Measurements from ENCODE around the gene RRP12.

RRP12 gene, protein sequence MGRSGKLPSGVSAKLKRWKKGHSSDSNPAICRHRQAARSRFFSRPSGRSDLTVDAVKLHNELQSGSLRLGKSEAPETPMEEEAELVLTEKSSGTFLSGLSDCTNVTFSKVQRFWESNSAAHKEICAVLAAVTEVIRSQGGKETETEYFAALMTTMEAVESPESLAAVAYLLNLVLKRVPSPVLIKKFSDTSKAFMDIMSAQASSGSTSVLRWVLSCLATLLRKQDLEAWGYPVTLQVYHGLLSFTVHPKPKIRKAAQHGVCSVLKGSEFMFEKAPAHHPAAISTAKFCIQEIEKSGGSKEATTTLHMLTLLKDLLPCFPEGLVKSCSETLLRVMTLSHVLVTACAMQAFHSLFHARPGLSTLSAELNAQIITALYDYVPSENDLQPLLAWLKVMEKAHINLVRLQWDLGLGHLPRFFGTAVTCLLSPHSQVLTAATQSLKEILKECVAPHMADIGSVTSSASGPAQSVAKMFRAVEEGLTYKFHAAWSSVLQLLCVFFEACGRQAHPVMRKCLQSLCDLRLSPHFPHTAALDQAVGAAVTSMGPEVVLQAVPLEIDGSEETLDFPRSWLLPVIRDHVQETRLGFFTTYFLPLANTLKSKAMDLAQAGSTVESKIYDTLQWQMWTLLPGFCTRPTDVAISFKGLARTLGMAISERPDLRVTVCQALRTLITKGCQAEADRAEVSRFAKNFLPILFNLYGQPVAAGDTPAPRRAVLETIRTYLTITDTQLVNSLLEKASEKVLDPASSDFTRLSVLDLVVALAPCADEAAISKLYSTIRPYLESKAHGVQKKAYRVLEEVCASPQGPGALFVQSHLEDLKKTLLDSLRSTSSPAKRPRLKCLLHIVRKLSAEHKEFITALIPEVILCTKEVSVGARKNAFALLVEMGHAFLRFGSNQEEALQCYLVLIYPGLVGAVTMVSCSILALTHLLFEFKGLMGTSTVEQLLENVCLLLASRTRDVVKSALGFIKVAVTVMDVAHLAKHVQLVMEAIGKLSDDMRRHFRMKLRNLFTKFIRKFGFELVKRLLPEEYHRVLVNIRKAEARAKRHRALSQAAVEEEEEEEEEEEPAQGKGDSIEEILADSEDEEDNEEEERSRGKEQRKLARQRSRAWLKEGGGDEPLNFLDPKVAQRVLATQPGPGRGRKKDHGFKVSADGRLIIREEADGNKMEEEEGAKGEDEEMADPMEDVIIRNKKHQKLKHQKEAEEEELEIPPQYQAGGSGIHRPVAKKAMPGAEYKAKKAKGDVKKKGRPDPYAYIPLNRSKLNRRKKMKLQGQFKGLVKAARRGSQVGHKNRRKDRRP (N-terminal part only)
- long read RNA-seq, full-length matches to known transcripts, result 122 of 180 reads
- long read RNA-seq, partial matches to known transcripts, result 40 of 180 reads
- long read RNA-seq, other reads (novel, unspliced or antisense), result 18 of 180 reads

DNA sequence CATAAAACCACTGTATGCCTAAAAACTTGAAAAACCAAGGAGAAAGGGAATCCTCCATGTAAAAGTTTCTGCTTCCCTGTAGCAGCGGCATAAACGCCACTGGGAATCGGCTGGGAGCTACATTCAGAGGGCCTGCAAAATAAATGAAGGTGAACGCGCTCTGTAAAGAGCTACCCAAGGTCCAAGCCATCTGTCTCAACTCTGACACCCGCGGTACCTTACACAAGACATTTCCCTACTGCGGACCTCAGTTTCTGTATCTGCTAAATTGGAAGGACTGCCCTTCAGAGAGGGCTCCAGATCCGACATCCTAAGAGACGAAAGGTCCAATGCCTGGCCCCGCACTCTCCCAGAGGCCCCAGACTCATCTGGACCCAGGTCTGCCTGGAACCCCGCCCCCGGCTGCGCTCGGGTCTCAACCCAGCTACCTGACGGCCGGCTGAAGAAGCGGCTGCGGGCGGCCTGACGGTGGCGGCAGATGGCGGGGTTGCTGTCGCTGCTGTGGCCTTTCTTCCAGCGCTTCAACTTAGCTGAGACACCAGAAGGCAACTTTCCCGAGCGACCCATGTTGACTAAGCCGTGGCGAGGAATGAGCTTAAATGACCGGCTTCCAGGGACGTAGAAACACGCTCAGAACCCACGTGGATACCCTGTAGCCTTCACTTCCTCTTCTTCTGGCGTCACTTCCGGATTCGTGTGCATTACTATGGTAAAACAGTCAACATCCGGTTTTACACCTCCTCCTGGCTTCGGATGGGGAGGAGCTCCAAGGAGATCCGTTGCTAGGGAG is at the start of gene RRP12:
TSS of gene RRP12 (minus strand) at position 676 of the 790 bp plus-strand sequence. CDS start at position 567, 109 bp downstream.
- Histone ChIP-seq H3K27me3 (ENCODE audit: insufficient read depth, poor library complexity, severe bottlenecking) (no peaks in the 10 kb centered on the region), H3K4me3 (replicated peaks; ENCODE audit: insufficient read depth, low read length) (peak within 1 kb of the TSS; percentile 95), H3K27ac (replicated peaks) (peak within 1 kb of the TSS; percentile 94)
- DNase-seq (ENCODE audit: low read depth in 1 of 2, low spot score in 1 of 2), result peak; percentile 98 to 99
- TF ChIP-seq SPI1 (IDR thresholded peaks at IDR 0.05; ENCODE audit: borderline replicate concordance, low read depth) (peak; percentile 98), POLR2AphosphoS5 (IDR thresholded peaks at IDR 0.05; ENCODE audit: low read depth) (peak; percentile 65), GABPA (IDR thresholded peaks at IDR 0.05; ENCODE audit: low read depth) (peak; percentile 87)
- TF ChIP-seq, protein P1, sequence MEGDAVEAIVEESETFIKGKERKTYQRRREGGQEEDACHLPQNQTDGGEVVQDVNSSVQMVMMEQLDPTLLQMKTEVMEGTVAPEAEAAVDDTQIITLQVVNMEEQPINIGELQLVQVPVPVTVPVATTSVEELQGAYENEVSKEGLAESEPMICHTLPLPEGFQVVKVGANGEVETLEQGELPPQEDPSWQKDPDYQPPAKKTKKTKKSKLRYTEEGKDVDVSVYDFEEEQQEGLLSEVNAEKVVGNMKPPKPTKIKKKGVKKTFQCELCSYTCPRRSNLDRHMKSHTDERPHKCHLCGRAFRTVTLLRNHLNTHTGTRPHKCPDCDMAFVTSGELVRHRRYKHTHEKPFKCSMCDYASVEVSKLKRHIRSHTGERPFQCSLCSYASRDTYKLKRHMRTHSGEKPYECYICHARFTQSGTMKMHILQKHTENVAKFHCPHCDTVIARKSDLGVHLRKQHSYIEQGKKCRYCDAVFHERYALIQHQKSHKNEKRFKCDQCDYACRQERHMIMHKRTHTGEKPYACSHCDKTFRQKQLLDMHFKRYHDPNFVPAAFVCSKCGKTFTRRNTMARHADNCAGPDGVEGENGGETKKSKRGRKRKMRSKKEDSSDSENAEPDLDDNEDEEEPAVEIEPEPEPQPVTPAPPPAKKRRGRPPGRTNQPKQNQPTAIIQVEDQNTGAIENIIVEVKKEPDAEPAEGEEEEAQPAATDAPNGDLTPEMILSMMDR (IDR thresholded peaks at IDR 0.05; ENCODE audit: insufficient read depth, low read length), result no peak
- TF ChIP-seq, protein P2, sequence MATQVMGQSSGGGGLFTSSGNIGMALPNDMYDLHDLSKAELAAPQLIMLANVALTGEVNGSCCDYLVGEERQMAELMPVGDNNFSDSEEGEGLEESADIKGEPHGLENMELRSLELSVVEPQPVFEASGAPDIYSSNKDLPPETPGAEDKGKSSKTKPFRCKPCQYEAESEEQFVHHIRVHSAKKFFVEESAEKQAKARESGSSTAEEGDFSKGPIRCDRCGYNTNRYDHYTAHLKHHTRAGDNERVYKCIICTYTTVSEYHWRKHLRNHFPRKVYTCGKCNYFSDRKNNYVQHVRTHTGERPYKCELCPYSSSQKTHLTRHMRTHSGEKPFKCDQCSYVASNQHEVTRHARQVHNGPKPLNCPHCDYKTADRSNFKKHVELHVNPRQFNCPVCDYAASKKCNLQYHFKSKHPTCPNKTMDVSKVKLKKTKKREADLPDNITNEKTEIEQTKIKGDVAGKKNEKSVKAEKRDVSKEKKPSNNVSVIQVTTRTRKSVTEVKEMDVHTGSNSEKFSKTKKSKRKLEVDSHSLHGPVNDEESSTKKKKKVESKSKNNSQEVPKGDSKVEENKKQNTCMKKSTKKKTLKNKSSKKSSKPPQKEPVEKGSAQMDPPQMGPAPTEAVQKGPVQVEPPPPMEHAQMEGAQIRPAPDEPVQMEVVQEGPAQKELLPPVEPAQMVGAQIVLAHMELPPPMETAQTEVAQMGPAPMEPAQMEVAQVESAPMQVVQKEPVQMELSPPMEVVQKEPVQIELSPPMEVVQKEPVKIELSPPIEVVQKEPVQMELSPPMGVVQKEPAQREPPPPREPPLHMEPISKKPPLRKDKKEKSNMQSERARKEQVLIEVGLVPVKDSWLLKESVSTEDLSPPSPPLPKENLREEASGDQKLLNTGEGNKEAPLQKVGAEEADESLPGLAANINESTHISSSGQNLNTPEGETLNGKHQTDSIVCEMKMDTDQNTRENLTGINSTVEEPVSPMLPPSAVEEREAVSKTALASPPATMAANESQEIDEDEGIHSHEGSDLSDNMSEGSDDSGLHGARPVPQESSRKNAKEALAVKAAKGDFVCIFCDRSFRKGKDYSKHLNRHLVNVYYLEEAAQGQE (IDR thresholded peaks at IDR 0.05; ENCODE audit: insufficient replicate concordance, low read depth), result no peak

DNA sequence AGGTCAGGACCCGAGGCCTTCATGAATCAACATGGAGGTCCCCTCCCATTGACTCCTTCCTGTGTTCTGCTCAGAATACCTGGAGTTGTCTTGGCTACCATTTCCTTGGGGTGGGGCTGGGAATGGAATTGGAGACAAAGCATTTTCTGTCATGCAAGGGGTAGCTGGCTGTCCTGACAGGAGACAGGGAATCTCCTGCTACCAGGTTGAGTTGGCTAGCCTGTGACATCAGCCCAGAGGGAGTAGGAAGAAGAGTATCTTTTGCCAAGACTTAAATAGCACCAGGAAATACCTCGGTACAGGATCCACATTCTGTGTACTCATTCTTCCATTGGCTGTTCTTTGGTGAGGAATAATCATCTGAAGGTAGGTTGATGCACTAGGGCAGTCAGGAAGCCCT is 49.7 kb upstream of the RRP12 start:
- DNase-seq (ENCODE audit: low read depth in 1 of 2, low spot score in 1 of 2), result no peak
- no peaks in the 10 kb centered on the region for H3K27me3 ChIP-seq (ENCODE audit: insufficient read depth, poor library complexity, severe bottlenecking)
- H3K27ac ChIP-seq (replicated peaks), result no peak overlapping the region
- H3K4me3 ChIP-seq (replicated peaks; ENCODE audit: insufficient read depth, low read length), result no peak overlapping the region
- TF ChIP-seq, protein P2 (IDR thresholded peaks at IDR 0.05; ENCODE audit: insufficient replicate concordance, low read depth), result no peak

DNA sequence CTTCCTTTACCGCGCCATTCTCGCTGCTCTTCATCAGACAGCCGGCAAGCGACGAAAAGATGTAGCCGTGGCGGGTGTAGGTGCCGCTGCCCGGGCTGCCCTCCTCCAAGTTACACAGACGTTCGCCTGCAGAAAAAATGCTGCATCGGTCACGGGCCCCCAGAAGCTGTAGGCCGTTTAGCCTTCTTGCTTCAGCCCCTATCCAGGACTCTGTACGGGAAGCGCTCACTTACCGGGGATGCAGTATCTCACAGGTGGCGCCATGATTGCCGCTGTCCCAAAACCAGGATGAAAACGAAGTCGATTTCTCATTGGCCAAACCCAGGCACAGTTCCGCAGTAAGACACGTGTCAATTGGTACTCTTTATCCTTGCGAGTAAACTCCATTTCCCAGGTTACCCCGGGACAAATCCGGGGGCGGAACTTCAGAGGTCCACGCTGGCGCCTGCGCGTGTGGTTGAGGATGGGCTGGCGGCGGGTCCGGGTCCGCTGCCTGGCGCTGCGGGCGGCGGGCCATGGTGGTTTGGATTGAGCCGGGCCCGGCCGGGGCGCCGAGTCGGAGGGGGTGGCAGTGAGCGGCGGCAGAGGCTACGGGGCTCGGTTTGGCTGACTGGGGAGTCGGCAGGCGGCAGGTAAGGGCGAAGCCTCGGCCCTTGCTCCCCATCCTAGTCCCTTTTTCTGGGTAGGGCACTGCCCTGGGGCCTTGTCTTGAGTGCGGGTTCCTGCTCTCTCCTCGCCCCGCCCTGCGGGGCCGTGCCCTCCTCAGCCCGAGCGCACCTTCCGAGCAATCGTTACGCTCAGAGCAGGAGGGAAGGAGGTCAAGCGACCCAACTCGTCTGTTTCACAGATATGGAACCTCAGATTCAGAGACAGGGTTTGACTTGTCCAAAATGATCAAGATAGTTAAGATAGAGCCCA is 44.8 kb upstream of the RRP12 start, which contains the start of the genes EXOSC1 and ZDHHC16:
TSS of gene EXOSC1 (minus strand) at position 285 of the 918 bp plus-strand sequence. CDS start at position 264, 21 bp downstream.
TSS of gene ZDHHC16 (plus strand) at position 454 of the 918 bp plus-strand sequence. CDS start 5,501 bp downstream, outside the sequence.
- Histone ChIP-seq H3K4me3 (replicated peaks; ENCODE audit: insufficient read depth, low read length) (peak within 1 kb of the TSS; percentile 74), H3K27ac (replicated peaks) (peak within 1 kb of the TSS; percentile 66), H3K27me3 (ENCODE audit: insufficient read depth, poor library complexity, severe bottlenecking) (no peaks in the 10 kb centered on the region)
- DNase-seq (ENCODE audit: low read depth in 1 of 2, low spot score in 1 of 2), result peak; percentile 91 to 96
- TF ChIP-seq, protein P1 (IDR thresholded peaks at IDR 0.05; ENCODE audit: insufficient read depth, low read length), result no peak
- TF ChIP-seq SPI1 (IDR thresholded peaks at IDR 0.05; ENCODE audit: borderline replicate concordance, low read depth), result peak; percentile 77; the same call in 1 of the 2 replicates
- TF ChIP-seq GABPA (IDR thresholded peaks at IDR 0.05; ENCODE audit: low read depth), result 0 out of 2 replicates have a peak, but pooled peaks have one; percentile 32
- peak; percentile 50; the same call in 1 of the 2 replicates for TF ChIP-seq POLR2AphosphoS5 (IDR thresholded peaks at IDR 0.05; ENCODE audit: low read depth)
- TF ChIP-seq, protein P2 (IDR thresholded peaks at IDR 0.05; ENCODE audit: insufficient replicate concordance, low read depth), result no peak
